Natural killer cell (primary cell): ENCODE data around the gene MAPK8IP3. TPM values are rescaled to one million over a fixed set of nuclear protein-coding genes. Genes with fewer than 3 reads are reported as not detected.

ENCODE experiments used
- ATAC-seq, 3 donors: fragments of 150-1000 bp in 2 of 3; fragments of 200-7000 bp in 1 of 3; cut with Tn5 transposase; 1 replicate in 1 of 3; 2 replicates in 2 of 3; pipeline ENCODE4 v1.10.0; 2021; ENCODE audit warnings: mild to moderate bottlenecking in 2 of 3, moderate library complexity in 2 of 3
- DNase-seq, 2 donors: peaks; one replicate each; pipeline versions ENCODE4 v3.0.0 to v3.0.0-alpha.2; 2013 to 2021; ENCODE audit warnings: mixed read lengths in 1 of 2
- H3K27ac ChIP-seq: one replicate; pipeline ENCODE4 v1.5.1; 2013; ENCODE audit warnings: mild to moderate bottlenecking, low read length
- H3K27me3 ChIP-seq: one replicate; pipeline ENCODE4 v1.6.1; 2013; ENCODE audit warnings: low read length; ENCODE audit not compliant: control insufficient read depth, insufficient read depth
- H3K36me3 ChIP-seq: one replicate; pipeline ENCODE4 v1.6.1; 2013; ENCODE audit warnings: low read length; ENCODE audit not compliant: control insufficient read depth, insufficient read depth
- H3K4me1 ChIP-seq: one replicate; pipeline ENCODE4 v1.6.1; 2013; ENCODE audit warnings: low read length; ENCODE audit not compliant: control insufficient read depth, insufficient read depth
- H3K4me3 ChIP-seq: one replicate; pipeline ENCODE4 v1.5.1; 2013; ENCODE audit warnings: low read length
- H3K9me3 ChIP-seq: one replicate; pipeline ENCODE4 v1.6.1; 2013; ENCODE audit warnings: low read length; ENCODE audit not compliant: control insufficient read depth, insufficient read depth
- H3K27ac Mint-ChIP-seq, 2 donors: one replicate each; pipeline ENCODE4 v1.8.0; 2022; ENCODE audit warnings: mild to moderate bottlenecking in 2 of 2, mixed read lengths in 2 of 2, moderate library complexity in 1 of 2
- H3K27me3 Mint-ChIP-seq, 2 donors: one replicate each; pipeline ENCODE4 v1.8.0; 2022; ENCODE audit warnings: low read depth in 2 of 2, mixed read lengths in 2 of 2
- H3K36me3 Mint-ChIP-seq: one replicate; pipeline ENCODE4 v1.8.0; 2022; ENCODE audit warnings: mixed read lengths
- H3K4me1 Mint-ChIP-seq, 2 donors: one replicate each; pipeline ENCODE4 v1.8.0; 2022; ENCODE audit warnings: mixed read lengths in 2 of 2
- H3K4me3 Mint-ChIP-seq: one replicate; pipeline ENCODE4 v1.8.0; 2022; ENCODE audit warnings: mild to moderate bottlenecking, moderate library complexity, mixed read lengths
- H3K9me3 Mint-ChIP-seq, 2 donors: one replicate each; pipeline ENCODE4 v1.8.0; 2022; ENCODE audit warnings: mixed read lengths in 2 of 2
- WGBS: methylation state at CpG from one replicate; pipeline ENCODE4 v1.1.7; 2013; ENCODE audit warnings: missing lambda C conversion rate; ENCODE audit not compliant: insufficient coverage; 5-methylcytosine and 5-hydroxymethylcytosine counted together
- intact Hi-C: fragments of 100-400 bp; cut with micrococcal nuclease; formaldehyde crosslinking; loops from one replicate; pipeline ENCODE4 v1.14.2; 2022
- total RNA-seq, 4 donors: library from RNA; stranded (reverse); fragments of 120-200 nt in 1 of 4; gene quantifications; one replicate each; pipeline versions ENCODE4 v1.2.3 to v1.2.4, GENCODE V29; 2013 to 2022
- TF ChIP-seq, protein P1 (sequence below): fragments of 200-600 bp; IDR thresholded peaks from one replicate; pipeline ENCODE4 v1.8.0; 2022; ENCODE audit warnings: antibody characterized with exemption

MAPK8IP3 gene
- total RNA-seq, 3 donors from 2014 or later (not counting 1 experiment from before 2014, with no cell fraction given): 272 to 291 (median 285) TPM

GRCh38 chr16:1781758-1782407 lies 75.9 kb downstream of the MAPK8IP3 start:
- H3K36me3 ChIP-seq: peaks cover 18% of the 10 kb centered on the region

DNA sequence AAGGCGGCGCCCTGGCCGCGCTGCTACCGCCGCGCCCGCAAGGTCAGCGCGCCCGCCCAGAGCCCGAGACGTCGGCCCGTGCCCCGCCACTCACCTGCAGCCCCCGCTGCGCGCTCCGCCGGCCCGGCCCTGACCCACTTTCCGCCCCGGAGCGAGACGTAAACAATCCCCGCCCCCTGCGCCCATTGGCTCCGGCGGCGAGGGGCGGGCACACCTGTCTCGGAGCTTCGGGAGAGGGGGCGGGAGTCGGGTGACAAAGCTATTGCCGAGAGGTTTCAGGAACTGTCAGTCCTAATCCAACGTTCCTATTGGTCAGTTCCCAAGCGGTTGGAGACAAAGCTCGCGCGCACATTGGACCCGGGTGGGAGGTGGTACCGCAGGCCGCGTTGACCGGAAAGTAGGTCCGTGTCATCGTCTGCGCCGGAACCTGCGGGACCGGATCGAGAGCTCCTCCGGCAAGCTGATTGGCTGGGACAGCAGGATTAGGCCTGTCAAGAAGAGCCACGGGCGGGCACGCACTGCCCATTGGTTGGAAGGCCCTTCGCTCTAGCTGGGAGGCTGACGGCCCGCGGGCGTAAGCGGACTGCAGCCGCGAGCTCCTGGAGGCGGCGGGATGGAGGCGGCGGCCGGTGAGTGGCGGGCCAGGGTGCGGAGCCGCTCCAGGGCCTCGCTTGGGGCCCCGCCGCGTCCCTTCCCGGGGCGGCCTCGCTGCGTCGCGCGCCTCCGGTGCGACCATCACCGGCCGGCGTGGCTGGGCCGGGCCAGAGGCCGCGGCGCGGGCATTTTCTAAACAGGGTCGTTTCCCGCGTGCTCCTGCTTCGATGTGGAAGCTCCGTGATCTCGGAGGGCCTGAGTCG lies 76.6 kb downstream of the MAPK8IP3 start, which contains the start of the genes NUBP2 and SPSB3:
NUBP2 (plus strand) TSS at position 553 of the 857 bp plus-strand sequence; CDS start at position 614, 61 bp downstream.
SPSB3 (minus strand) TSS at position 164 of the 857 bp plus-strand sequence. CDS start 1,088 bp downstream, outside the sequence.
- Mint-ChIP-seq H3K27ac (peak within 1 kb of the TSS; percentile 88 to 92), H3K9me3 (no peaks in the 10 kb centered on the region), H3K4me3 (peak within 1 kb of the TSS; percentile 89), H3K36me3 (no peaks in the 10 kb centered on the region), H3K4me1 (peaks cover 10 to 22% of the 10 kb centered on the region in 2 donors), H3K27me3 (no peaks in the 10 kb centered on the region)
- Histone ChIP-seq H3K4me3 (peak within 1 kb of the TSS; percentile 61), H3K27ac (peak within 1 kb of the TSS; percentile 61), H3K27me3 (no peaks in the 10 kb centered on the region), H3K9me3 (no peaks in the 10 kb centered on the region), H3K4me1 (peaks cover 49% of the 10 kb centered on the region), H3K36me3 (peaks cover 17% of the 10 kb centered on the region)
- TF ChIP-seq, protein P1, sequence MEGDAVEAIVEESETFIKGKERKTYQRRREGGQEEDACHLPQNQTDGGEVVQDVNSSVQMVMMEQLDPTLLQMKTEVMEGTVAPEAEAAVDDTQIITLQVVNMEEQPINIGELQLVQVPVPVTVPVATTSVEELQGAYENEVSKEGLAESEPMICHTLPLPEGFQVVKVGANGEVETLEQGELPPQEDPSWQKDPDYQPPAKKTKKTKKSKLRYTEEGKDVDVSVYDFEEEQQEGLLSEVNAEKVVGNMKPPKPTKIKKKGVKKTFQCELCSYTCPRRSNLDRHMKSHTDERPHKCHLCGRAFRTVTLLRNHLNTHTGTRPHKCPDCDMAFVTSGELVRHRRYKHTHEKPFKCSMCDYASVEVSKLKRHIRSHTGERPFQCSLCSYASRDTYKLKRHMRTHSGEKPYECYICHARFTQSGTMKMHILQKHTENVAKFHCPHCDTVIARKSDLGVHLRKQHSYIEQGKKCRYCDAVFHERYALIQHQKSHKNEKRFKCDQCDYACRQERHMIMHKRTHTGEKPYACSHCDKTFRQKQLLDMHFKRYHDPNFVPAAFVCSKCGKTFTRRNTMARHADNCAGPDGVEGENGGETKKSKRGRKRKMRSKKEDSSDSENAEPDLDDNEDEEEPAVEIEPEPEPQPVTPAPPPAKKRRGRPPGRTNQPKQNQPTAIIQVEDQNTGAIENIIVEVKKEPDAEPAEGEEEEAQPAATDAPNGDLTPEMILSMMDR: no peak
- DNase-seq (peak; percentile 97 to 99), ATAC-seq (peak; percentile 86 to 94 (median 86))
- WGBS: under 1% methylated on average over 102 of the region's 102 CpGs
- intact Hi-C loops: loop anchor here (1.0 to 2.0 kb wide), 2 partner anchors 9 to 44 kb away; partner anchors contain the start of genes FAHD1, HAGH and MRPS34

More at GRCh38 chr16:1781758-1782407, 75.9 kb downstream of the MAPK8IP3 start:
- H3K4me3 Mint-ChIP-seq: peak overlapping the region; percentile 89
- ATAC-seq (peak in 2 of 3 donors; percentile 0), DNase-seq (peak; percentile 38 to 65)
- H3K27ac Mint-ChIP-seq: peak overlapping the region; percentile 88 to 92
- peaks cover 10 to 22% of the 10 kb centered on the region in 2 donors for H3K4me1 Mint-ChIP-seq
- Histone ChIP-seq H3K4me3 (peak overlapping the region; percentile 51), H3K27me3 (no peaks in the 10 kb centered on the region), H3K9me3 (no peaks in the 10 kb centered on the region), H3K27ac (peak overlapping the region; percentile 19), H3K4me1 (peaks cover 49% of the 10 kb centered on the region)
- under 1% methylated on average over 70 of the region's 70 CpGs for WGBS
- no peaks in the 10 kb centered on the region for H3K9me3 Mint-ChIP-seq
- intact Hi-C loops: loop anchor here (1.0 to 2.0 kb wide), 2 partner anchors 9 to 45 kb away; partner anchors contain the start of genes FAHD1, HAGH and MRPS34
- H3K36me3 Mint-ChIP-seq: no peaks in the 10 kb centered on the region
- TF ChIP-seq, protein P1: peak; percentile 38
- no peaks in the 10 kb centered on the region for H3K27me3 Mint-ChIP-seq

DNA sequence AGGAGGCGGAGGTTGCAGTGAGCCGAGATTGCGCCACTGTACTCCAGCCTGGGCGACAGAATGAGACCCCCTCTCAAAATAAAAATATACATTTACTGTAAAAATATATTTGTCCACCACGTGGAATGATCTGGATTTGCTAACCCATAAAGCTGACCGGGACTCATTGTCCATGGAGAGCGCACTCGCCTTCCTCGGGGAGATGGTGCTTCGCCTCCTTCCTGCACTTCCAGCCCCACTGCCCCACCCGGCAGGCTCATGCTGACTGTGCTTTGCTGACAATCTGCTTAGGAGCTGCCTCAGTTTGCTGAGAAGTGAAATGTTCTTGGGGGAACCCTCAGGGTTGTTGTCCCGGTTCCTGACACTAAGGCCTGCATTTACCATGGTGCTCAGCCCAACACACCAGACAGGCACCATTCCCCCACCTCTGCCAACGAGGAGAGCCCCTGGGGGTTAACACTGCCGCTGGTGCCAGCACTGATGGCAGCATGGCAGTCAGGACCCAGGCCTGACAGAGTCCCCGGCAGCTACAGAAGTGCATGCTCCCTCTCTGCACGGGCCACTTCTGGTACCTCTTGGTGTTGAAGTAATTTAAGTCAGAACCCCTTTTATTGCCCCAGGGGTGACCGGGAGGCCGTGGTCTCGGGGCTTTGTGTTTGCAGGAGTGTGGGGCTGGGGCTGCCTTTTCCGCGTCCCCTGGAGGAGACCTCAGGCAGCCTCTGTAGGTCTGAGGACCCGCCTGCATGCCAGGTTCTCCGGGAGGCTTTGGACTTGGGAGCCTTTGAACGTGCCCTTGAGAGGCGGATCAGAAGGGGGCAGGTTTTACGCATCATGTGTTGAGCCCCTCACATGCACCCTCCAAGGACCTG lies 79.2 kb downstream of the MAPK8IP3 start:
- Mint-ChIP-seq H3K9me3 (no peaks in the 10 kb centered on the region), H3K27ac (peak overlapping the region in 1 of 2 donors; percentile 40)
- peaks cover 22% of the 10 kb centered on the region for H3K36me3 ChIP-seq

More for the DNA sequence above, 79.2 kb downstream of the MAPK8IP3 start:
- Mint-ChIP-seq H3K4me1 (peaks cover 16 to 28% of the 10 kb centered on the region in 2 donors), H3K27me3 (no peaks in the 10 kb centered on the region), H3K4me3 (peak overlapping the region; percentile 40), H3K36me3 (no peaks in the 10 kb centered on the region)
- WGBS: 96% methylated on average over 26 of the region's 26 CpGs
- ATAC-seq: no peak
- intact Hi-C loops: no loop called here
- H3K27me3 ChIP-seq: no peaks in the 10 kb centered on the region
- TF ChIP-seq, protein P1: no peak
- DNase-seq: no peak
- H3K9me3 ChIP-seq: no peaks in the 10 kb centered on the region
- H3K4me3 ChIP-seq: no peak overlapping the region
- no peak overlapping the region for H3K27ac ChIP-seq
- peaks cover 37% of the 10 kb centered on the region for H3K4me1 ChIP-seq
